HG03354 (cell line): Measurements from ENCODE around the gene SOX9.
"Not testable (repeated sequence)": the region's sequence is repeated elsewhere in the genome, so short reads cannot be mapped to it uniquely, and the experiment has no call there.

Experiments used
- ATAC-seq: cut with Tn5 transposase; IDR thresholded peaks from one replicate; pipeline ENCODE4 v1.9.1; 2021; ENCODE audit warnings: mild to moderate bottlenecking; ENCODE audit not compliant: unreplicated experiment, poor library complexity, severe bottlenecking

SOX9 gene

GRCh38 chr17:72123530-72124437, 3.0 kb downstream of the SOX9 start:
- ATAC-seq, result no peak

GRCh38 chr17:72124438-72124775, 3.6 kb downstream of the SOX9 start:
- ATAC-seq, result no peak

GRCh38 chr17:72125226-72125651, 4.4 kb downstream of the SOX9 start:
- no peak for ATAC-seq

- no peak for ATAC-seq
Observed at GRCh38 chr17:72125742-72126141, 4.9 kb downstream of the SOX9 start.

GRCh38 chr17:72126575-72127486, 6.0 kb downstream of the SOX9 start:
- ATAC-seq, result no peak

GRCh38 chr17:72128039-72128438, 7.2 kb downstream of the SOX9 start:
- no peak for ATAC-seq

GRCh38 chr17:72134608-72135394, 14.0 kb downstream of the SOX9 start:
- ATAC-seq, result no peak

- no peak for ATAC-seq
Observed at GRCh38 chr17:72135546-72136325, 14.9 kb downstream of the SOX9 start.

- ATAC-seq, result no peak
Observed at GRCh38 chr17:72136692-72137091, 15.9 kb downstream of the SOX9 start.

GRCh38 chr17:72137161-72137560, 16.3 kb downstream of the SOX9 start:
- no peak for ATAC-seq

- no peak for ATAC-seq
Observed at GRCh38 chr17:72139212-72139611, 18.4 kb downstream of the SOX9 start.

GRCh38 chr17:72141336-72141735, 20.5 kb downstream of the SOX9 start:
- ATAC-seq, result no peak

GRCh38 chr17:72142097-72142496, 21.3 kb downstream of the SOX9 start:
- ATAC-seq, result not testable (repeated sequence)

- no peak for ATAC-seq
Observed at GRCh38 chr17:72142614-72143013, 21.8 kb downstream of the SOX9 start.

GRCh38 chr17:72143245-72143644, 22.4 kb downstream of the SOX9 start:
- no peak for ATAC-seq

- ATAC-seq, result no peak
Observed at GRCh38 chr17:72144101-72144500, 23.3 kb downstream of the SOX9 start.

- no peak for ATAC-seq
Observed at GRCh38 chr17:72145562-72145961, 24.7 kb downstream of the SOX9 start.

- ATAC-seq, result no peak
Observed at GRCh38 chr17:72145962-72146361, 25.1 kb downstream of the SOX9 start.

- ATAC-seq, result no peak
Observed at GRCh38 chr17:72146371-72146770, 25.6 kb downstream of the SOX9 start.
